Astrocyte of the spinal cord (primary cell): ENCODE data around the gene GPR78.

Experiments used
- DNase-seq: peaks from one replicate; pipeline ENCODE4 v3.0.0; 2011; ENCODE audit warnings: low read depth, low spot score
- H3K4me3 ChIP-seq: 2 replicates; pipeline ENCODE4 v1.5.1; 2011; ENCODE audit warnings: low read depth, mild to moderate bottlenecking, low read length, moderate library complexity
- in situ Hi-C: cut with HindIII; loops from 2 replicates; pipeline ENCODE4 v1.10.0; 2017; ENCODE audit warnings: low sequenced_read_pairs
- TF ChIP-seq, protein P1 (sequence below): IDR thresholded peaks from 2 replicates; pipeline ENCODE4 v1.5.1; 2012; ENCODE audit warnings: low read depth, mild to moderate bottlenecking, low read length, inconsistent platforms

GPR78 gene

DNA sequence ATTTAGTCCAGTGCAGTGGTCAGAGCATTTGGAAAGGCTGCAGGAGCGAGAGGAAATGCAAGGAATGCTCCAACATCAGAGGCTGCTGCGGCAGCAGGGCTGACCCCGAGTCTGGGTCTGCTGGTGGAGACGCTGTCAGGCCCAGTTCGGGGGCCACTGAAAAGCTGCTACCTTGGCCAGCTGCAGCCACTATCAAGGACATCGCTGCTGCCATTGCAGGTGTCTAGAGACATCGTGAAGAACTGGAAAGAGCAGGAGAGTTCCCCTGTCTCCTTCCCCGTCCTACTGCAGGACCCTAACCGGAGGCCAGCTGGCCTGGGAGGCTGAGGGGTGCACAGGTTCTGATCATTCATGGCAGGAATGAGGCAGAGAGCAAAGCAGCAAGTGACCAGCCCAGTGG is 29.5 kb upstream of the GPR78 start:
- in situ Hi-C loops = no loop called here
- DNase-seq = no peak
- H3K4me3 ChIP-seq = no peak overlapping the region
- TF ChIP-seq, protein P1, sequence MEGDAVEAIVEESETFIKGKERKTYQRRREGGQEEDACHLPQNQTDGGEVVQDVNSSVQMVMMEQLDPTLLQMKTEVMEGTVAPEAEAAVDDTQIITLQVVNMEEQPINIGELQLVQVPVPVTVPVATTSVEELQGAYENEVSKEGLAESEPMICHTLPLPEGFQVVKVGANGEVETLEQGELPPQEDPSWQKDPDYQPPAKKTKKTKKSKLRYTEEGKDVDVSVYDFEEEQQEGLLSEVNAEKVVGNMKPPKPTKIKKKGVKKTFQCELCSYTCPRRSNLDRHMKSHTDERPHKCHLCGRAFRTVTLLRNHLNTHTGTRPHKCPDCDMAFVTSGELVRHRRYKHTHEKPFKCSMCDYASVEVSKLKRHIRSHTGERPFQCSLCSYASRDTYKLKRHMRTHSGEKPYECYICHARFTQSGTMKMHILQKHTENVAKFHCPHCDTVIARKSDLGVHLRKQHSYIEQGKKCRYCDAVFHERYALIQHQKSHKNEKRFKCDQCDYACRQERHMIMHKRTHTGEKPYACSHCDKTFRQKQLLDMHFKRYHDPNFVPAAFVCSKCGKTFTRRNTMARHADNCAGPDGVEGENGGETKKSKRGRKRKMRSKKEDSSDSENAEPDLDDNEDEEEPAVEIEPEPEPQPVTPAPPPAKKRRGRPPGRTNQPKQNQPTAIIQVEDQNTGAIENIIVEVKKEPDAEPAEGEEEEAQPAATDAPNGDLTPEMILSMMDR = no peak

DNA sequence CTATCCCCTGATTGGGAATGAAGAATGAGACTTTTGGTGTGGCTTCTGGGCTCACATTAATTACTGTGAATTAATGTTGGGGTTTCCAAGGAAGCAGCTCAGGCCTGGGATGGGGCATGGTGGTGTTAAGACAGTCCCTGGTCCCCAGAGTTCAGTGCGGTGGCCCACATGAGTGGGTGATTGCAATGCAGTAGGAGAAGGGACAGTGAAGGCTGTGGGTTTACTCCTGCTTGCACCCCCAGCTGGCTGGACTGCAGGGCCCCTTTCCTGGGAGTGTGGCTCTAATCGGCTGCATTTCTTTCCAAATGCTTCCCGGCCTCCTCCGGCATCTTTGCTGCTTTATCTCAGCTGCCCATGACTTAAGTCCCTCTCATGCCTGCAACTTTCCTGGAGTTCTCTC is 28.2 kb upstream of the GPR78 start:
- in situ Hi-C loops = no loop called here
- no peak overlapping the region for H3K4me3 ChIP-seq
- DNase-seq = no peak
- TF ChIP-seq, protein P1 = no peak

DNA sequence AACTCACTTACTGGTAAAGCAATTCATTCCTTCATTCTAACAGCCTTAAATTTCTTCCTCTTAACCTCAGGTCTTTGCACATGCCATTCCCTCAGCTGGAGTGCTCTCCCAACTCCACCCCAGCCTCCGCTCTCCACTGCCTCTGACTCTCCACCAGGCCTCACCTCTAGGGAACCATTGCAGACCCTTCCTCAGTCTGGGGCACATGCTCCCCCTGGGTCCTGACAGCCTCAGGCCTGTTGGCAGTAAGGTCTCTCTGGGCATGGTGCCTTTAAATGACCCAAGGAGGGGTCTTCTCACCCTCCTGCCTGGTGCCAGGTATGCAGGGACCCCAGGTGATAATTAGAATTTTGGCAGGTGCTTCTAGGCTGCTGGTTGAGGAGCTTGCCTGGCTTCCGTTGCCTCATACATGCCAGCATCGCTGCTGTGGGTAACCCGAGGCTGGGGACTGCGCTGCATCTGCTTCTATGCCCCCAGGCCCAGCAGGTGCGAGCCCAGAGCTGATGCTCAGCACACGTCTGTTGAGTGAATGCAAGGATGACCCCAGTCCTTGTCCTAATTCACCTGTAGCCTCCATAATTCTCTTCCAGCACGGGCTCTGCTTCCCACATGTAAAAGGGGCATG is 27.5 kb upstream of the GPR78 start:
- H3K4me3 ChIP-seq = no peak overlapping the region
- TF ChIP-seq, protein P1 = no peak
- no peak for DNase-seq
- in situ Hi-C loops = no loop called here

DNA sequence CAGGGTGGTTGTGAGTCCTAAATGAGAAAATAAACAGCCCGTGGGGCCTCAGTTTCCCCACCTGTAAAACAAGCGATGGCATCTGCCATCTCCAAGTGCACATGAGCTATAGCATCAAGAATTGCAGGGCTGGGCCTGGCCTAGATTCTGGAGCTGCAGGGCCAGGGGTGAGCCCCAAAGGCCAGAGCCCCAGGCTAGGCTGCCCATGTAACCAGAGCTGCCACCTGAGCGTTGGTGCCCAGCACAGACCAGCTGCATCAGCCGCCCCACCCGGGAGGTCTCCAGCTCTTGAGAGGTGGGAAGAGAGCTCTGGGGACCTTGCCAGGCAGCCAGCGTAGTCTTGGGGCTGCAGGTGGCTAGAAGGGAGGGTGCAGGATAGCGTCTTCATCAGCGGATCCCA is 27.0 kb upstream of the GPR78 start:
- TF ChIP-seq, protein P1 = no peak
- no peak overlapping the region for H3K4me3 ChIP-seq
- DNase-seq = no peak
- in situ Hi-C loops = no loop called here

DNA sequence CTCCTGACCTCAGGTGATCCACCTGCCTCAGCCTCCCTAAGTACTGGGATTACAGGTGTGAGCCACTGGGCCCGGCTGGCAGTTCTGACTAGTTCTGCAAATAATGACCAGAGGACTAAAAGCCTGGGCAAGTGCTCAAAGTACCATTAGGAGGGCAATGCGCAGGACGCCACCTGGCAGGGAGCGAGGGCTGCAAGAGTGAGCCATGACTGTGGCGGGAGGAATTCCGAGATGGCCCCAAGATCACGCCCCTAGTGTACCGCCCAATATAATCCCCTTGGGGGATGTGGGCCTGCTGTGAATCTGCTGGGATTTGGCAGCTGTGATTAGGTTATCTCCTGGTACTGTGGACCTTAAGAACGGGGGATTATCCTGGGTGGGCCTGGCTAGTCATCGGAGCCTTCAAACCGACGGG is 26.2 kb upstream of the GPR78 start:
- H3K4me3 ChIP-seq = no peak overlapping the region
- no peak for DNase-seq
- TF ChIP-seq, protein P1 = no peak
- in situ Hi-C loops = no loop called here

DNA sequence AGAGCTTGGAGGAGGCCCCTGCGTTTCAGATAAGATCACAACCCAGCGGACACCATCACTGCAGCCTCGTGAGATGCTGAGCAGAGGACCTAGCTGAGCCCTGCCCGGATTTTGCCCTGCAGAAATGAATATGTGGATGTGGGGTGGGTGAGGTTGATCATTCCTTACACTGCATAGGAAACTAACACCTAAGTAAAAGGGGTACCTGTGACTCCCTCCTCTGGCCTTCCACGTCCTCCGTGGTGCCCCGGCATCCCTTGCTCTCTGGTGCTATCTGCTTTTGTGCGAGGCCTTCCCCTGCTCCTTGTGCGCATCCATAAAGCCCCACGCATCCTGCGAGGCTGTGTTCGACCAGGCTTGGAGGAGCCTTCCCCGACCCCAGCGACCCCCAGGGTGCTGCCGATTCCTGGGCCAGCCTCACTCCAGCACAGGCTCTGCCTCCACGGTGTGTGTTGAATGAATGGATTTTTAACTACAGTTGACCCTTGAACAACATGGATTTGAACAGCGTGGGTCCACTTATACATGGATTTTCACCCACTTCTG is 25.6 kb upstream of the GPR78 start:
- DNase-seq = no peak
- in situ Hi-C loops = no loop called here
- TF ChIP-seq, protein P1 = no peak
- no peak overlapping the region for H3K4me3 ChIP-seq
